RWPE2 (cell line): ENCODE data around the gene PPP1R16B.

Source experiments
- ATAC-seq: fragments of 200-7000 bp; cut with Tn5 transposase; 3 replicates; pipeline ENCODE4 v1.9.1; 2021; ENCODE audit warnings: low read depth
- DNase-seq: peaks from one replicate; pipeline ENCODE4 v3.0.0-alpha.2; 2020; ENCODE audit warnings: low spot score
- H3K27ac ChIP-seq: fragments of 450-650 bp; 2 replicates; pipeline ENCODE4 v1.5.1; 2017; ENCODE audit warnings: mild to moderate bottlenecking; ENCODE audit not compliant: poor library complexity, severe bottlenecking
- H3K27me3 ChIP-seq: fragments of 250-450 bp; sonication (Bioruptor Pico); 2 replicates; pipeline ENCODE4 v1.5.1; 2021; ENCODE audit warnings: mild to moderate bottlenecking, moderate library complexity; ENCODE audit not compliant: insufficient read depth, poor library complexity, severe bottlenecking
- H3K36me3 ChIP-seq: fragments of 250-450 bp; sonication (Bioruptor Pico); 2 replicates; pipeline ENCODE4 v1.5.1; 2020; ENCODE audit warnings: low read depth, mild to moderate bottlenecking, moderate library complexity
- H3K4me1 ChIP-seq: fragments of 250-450 bp; sonication (Bioruptor Pico); 2 replicates; pipeline ENCODE4 v1.5.1; 2021; ENCODE audit warnings: mild to moderate bottlenecking, moderate library complexity; ENCODE audit not compliant: insufficient read depth, poor library complexity, severe bottlenecking
- H3K4me3 ChIP-seq: fragments of 250-450 bp; sonication (Bioruptor Pico); 2 replicates; pipeline ENCODE4 v1.5.1; 2021; ENCODE audit warnings: mild to moderate bottlenecking, moderate library complexity; ENCODE audit not compliant: severe bottlenecking
- H3K9me3 ChIP-seq: fragments of 250-450 bp; sonication (Bioruptor Pico); 2 replicates; pipeline ENCODE4 v1.5.1; 2021; ENCODE audit warnings: mild to moderate bottlenecking, moderate library complexity; ENCODE audit not compliant: severe bottlenecking
- CTCF ChIP-seq: fragments of 450-650 bp; IDR thresholded peaks from one replicate; pipeline ENCODE4 v1.5.1; 2017; ENCODE audit warnings: mild to moderate bottlenecking, moderate library complexity; ENCODE audit not compliant: poor library complexity, severe bottlenecking

PPP1R16B gene

GRCh38 chr20:38763616-38764015, 41.9 kb upstream of the PPP1R16B start:
- Histone ChIP-seq H3K4me3 (no peak overlapping the region), H3K4me1 (peaks cover 13% of the 10 kb centered on the region), H3K9me3 (no peaks in the 10 kb centered on the region), H3K36me3 (peaks cover 88% of the 10 kb centered on the region), H3K27ac (no peak overlapping the region), H3K27me3 (no peaks in the 10 kb centered on the region)
- no peak for TF ChIP-seq CTCF
- ATAC-seq = no peak
- no peak for DNase-seq

GRCh38 chr20:38764567-38765318, 40.8 kb upstream of the PPP1R16B start:
- TF ChIP-seq CTCF = no peak
- H3K36me3 ChIP-seq = peaks cover 88% of the 10 kb centered on the region
- DNase-seq (peak; percentile 97), ATAC-seq (peak; percentile 100)
- H3K9me3 ChIP-seq = no peaks in the 10 kb centered on the region
- peak overlapping the region; percentile 6 for H3K27ac ChIP-seq
- peaks cover 13% of the 10 kb centered on the region for H3K4me1 ChIP-seq
- no peak overlapping the region for H3K4me3 ChIP-seq
- no peaks in the 10 kb centered on the region for H3K27me3 ChIP-seq

GRCh38 chr20:38766071-38766470, 39.4 kb upstream of the PPP1R16B start:
- ATAC-seq = no peak
- H3K36me3 ChIP-seq = peaks cover 93% of the 10 kb centered on the region
- no peaks in the 10 kb centered on the region for H3K9me3 ChIP-seq
- peaks cover 13% of the 10 kb centered on the region for H3K4me1 ChIP-seq
- TF ChIP-seq CTCF = no peak
- no peaks in the 10 kb centered on the region for H3K27me3 ChIP-seq
- no peak for DNase-seq
- no peak overlapping the region for H3K4me3 ChIP-seq
- no peak overlapping the region for H3K27ac ChIP-seq

- no peak for ATAC-seq
- H3K4me1 ChIP-seq = peaks cover 9% of the 10 kb centered on the region
- H3K36me3 ChIP-seq = peaks cover 92% of the 10 kb centered on the region
Measured at GRCh38 chr20:38769376-38770295, 35.9 kb upstream of the PPP1R16B start.

More at GRCh38 chr20:38769376-38770295, 35.9 kb upstream of the PPP1R16B start:
- Histone ChIP-seq H3K9me3 (no peaks in the 10 kb centered on the region), H3K27ac (no peak overlapping the region), H3K27me3 (no peaks in the 10 kb centered on the region), H3K4me3 (no peak overlapping the region)
- no peak for TF ChIP-seq CTCF
- peak; percentile 68 for DNase-seq
